WTC11 (cell line): ENCODE data around the gene NDUFB8.

Source experiments
- ATF3 ChIP-seq: sonication (generic); formaldehyde crosslinking; conservative IDR thresholded peaks from 2 replicates; pipeline ENCODE4 v1.8.1; 2022; ENCODE audit warnings: mild to moderate bottlenecking, missing genetic modification reagents
- CTCF ChIP-seq: fragments of 200-600 bp; IDR thresholded peaks from 2 replicates; pipeline ENCODE4 v1.8.0; 2022; ENCODE audit warnings: antibody characterized with exemption
- GTF2I ChIP-seq: fragments of 250-450 bp; sonication (Bioruptor Pico); conservative IDR thresholded peaks from 2 replicates; pipeline ENCODE4 v1.4.0; 2021; ENCODE audit warnings: mild to moderate bottlenecking
- MAX ChIP-seq: sonication (generic); formaldehyde crosslinking; IDR thresholded peaks from 2 replicates; pipeline ENCODE4 v1.8.0; 2022; ENCODE audit warnings: mild to moderate bottlenecking, missing genetic modification reagents
- NFATC4 ChIP-seq: fragments of 250-450 bp; sonication (Bioruptor Pico); IDR thresholded peaks from 2 replicates; pipeline ENCODE4 v1.9.0; 2021; ENCODE audit warnings: mild to moderate bottlenecking
- USF2 ChIP-seq: sonication (generic); formaldehyde crosslinking; IDR thresholded peaks from 2 replicates; pipeline ENCODE4 v1.8.1; 2023; ENCODE audit warnings: mild to moderate bottlenecking, missing genetic modification reagents, moderate library complexity
- ZNF416 ChIP-seq: fragments of 250-450 bp; sonication (Bioruptor Pico); IDR thresholded peaks from 2 replicates; pipeline ENCODE4 v1.9.0; 2021; ENCODE audit warnings: mild to moderate bottlenecking, inconsistent platforms
- ZNF532 ChIP-seq: fragments of 250-450 bp; sonication (Bioruptor Pico); IDR thresholded peaks from 2 replicates; pipeline ENCODE4 v1.9.0; 2021; ENCODE audit warnings: mild to moderate bottlenecking, borderline replicate concordance

GRCh38 chr10:100516847-100517246 lies 12.8 kb downstream of the NDUFB8 start:
- no peak for TF ChIP-seq NFATC4 (CRISPR knock-in tag)
- no peak for TF ChIP-seq CTCF
- TF ChIP-seq USF2 (CRISPR knock-in tag) = no peak
- no peak for TF ChIP-seq GTF2I
- TF ChIP-seq ZNF532 = no peak
- TF ChIP-seq ZNF416 (CRISPR knock-in tag) = no peak
- no peak for TF ChIP-seq MAX (CRISPR knock-in tag)
- no peak for TF ChIP-seq ATF3 (CRISPR knock-in tag)
